Measurements from ENCODE around the gene EFHB.

The EFHB gene

DNA sequence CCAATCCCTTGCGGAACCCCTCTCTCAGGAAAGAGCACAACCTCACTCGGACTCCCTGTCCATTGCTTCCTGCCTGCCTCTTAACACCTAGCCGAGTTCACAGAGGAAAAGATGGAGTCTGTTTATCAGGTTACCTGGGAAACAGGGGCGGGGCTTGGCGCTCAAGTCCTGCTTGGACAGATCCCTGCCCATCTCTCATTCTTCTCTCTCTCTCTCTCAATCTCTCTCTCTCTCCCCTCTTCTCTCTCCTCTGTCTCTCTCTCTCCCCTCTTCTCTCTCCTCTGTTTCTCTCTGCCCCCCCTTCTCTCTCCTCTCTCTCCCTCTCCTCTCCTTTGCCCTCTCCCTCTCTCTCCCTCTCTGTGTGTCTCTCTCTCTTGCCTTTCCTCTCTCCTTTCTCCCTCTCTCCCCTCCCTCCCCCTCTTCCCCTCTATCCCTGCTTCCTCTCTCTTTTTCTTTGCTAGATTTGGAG, at the start of gene EFHB:
Gene EFHB (minus strand): TSS at position 120 of the 469 bp plus-strand sequence. CDS start 199 bp downstream, outside the sequence.
- TF ChIP-seq ZFX (IDR thresholded peaks at IDR 0.05; ENCODE audit: borderline replicate concordance): no peak
- TF ChIP-seq CTCF (IDR thresholded peaks at IDR 0.05): no peak
- H3K27ac ChIP-seq: no peak within 1 kb of the TSS

DNA sequence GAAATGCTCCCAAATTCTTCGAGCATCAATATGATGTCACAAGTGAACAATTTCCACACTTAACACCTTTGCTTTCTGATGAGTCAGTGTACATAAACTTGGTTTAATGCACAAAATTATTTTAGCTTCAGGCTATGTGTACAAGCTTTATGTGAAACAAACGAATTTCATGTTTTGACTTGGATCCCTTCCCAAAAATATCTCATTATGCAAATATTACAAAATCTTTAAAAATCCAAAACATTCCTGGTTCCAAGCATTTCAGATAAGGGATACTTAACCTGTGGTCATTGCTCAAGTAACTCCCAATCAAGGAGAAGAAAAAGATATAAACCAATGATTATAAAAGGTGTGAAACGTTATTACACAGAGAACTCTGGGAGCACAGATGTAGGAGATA, 38.0 kb upstream of the EFHB start:
- no peak for TF ChIP-seq CTCF (IDR thresholded peaks at IDR 0.05)
- no peak for TF ChIP-seq ZFX (IDR thresholded peaks at IDR 0.05; ENCODE audit: borderline replicate concordance)
- H3K27ac ChIP-seq: peak overlapping the region; percentile 10; the same call in 1 of the 2 replicates

- H3K27ac ChIP-seq: no peak overlapping the region
- no peak for TF ChIP-seq CTCF (IDR thresholded peaks at IDR 0.05)
- TF ChIP-seq ZFX (IDR thresholded peaks at IDR 0.05; ENCODE audit: borderline replicate concordance): no peak
These were observed 36.3 kb upstream of the EFHB start for GRCh38 chr3:19970327-19970726.

DNA sequence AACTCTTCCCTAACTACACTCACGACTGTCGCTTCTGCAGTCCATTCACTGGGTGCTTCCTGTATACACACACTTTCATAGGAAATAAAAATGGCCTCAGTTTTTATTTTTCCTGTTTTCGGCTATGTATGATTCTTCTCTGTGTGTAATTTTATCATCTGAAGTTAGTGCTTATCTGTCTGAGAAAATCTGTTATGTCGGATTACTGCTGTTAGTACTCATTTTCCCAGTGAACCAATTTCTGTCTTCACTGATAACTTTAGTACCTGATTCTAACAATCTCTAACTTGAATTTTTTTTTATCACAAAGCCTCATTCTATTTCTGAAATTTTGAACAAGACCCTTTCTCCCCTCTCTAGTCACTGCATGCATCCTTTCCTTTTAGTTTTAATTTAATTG, 33.8 kb upstream of the EFHB start:
- TF ChIP-seq CTCF (IDR thresholded peaks at IDR 0.05) (no peak), ZFX (IDR thresholded peaks at IDR 0.05; ENCODE audit: borderline replicate concordance) (no peak)

GRCh38 chr3:19967208-19967607, 33.2 kb upstream of the EFHB start:
- no peak overlapping the region for H3K27ac ChIP-seq
- no peak for TF ChIP-seq ZFX (IDR thresholded peaks at IDR 0.05; ENCODE audit: borderline replicate concordance)
- TF ChIP-seq CTCF (IDR thresholded peaks at IDR 0.05): no peak

More for the DNA sequence above, 33.8 kb upstream of the EFHB start:
- no peak overlapping the region for H3K27ac ChIP-seq

- no peak for TF ChIP-seq CTCF (IDR thresholded peaks at IDR 0.05)
- TF ChIP-seq ZFX (IDR thresholded peaks at IDR 0.05; ENCODE audit: borderline replicate concordance): no peak
- H3K27ac ChIP-seq: no peak overlapping the region
These were observed 27.9 kb upstream of the EFHB start for GRCh38 chr3:19961960-19962359.

- no peak overlapping the region for H3K27ac ChIP-seq
- TF ChIP-seq CTCF (IDR thresholded peaks at IDR 0.05): no peak
- no peak for TF ChIP-seq ZFX (IDR thresholded peaks at IDR 0.05; ENCODE audit: borderline replicate concordance)
These were observed 26.7 kb upstream of the EFHB start for GRCh38 chr3:19960696-19961095.

All from 22Rv1 (cell line).